Transverse colon (tissue), 4 donors: ENCODE measurements around the gene PNISR. TPM values are rescaled to one million over a fixed set of nuclear protein-coding genes. Genes with fewer than 3 reads are reported as not detected.

Experiments
- DNase-seq: peaks from one replicate; pipeline ENCODE4 v3.0.0-alpha.2; 2019
- H3K27ac ChIP-seq, 4 donors: fragments of 200-600 bp; sonication (generic); 2 replicates each; pipeline ENCODE4 v1.5.1; 2016 to 2018; ENCODE audit warnings: inconsistent platforms in 4 of 4
- H3K27me3 ChIP-seq: fragments of 200-600 bp; sonication (generic); 2 replicates; pipeline ENCODE4 v1.5.1; 2017; ENCODE audit warnings: inconsistent platforms
- H3K36me3 ChIP-seq, 4 donors: fragments of 200-600 bp; sonication (generic); 2 replicates each; pipeline ENCODE4 v1.5.1; 2017 to 2019; ENCODE audit warnings: inconsistent platforms in 4 of 4
- H3K4me1 ChIP-seq, 4 donors: fragments of 200-600 bp; sonication (generic); 2 replicates each; pipeline ENCODE4 v1.5.1; 2017 to 2020; ENCODE audit warnings: inconsistent platforms in 4 of 4
- H3K4me3 ChIP-seq, 4 donors: fragments of 200-600 bp; sonication (generic); 1 replicate in 1 of 4; 2 replicates in 3 of 4; pipeline versions ENCODE4 v1.5.1 to v1.6.1; 2017 to 2019; ENCODE audit warnings: inconsistent platforms in 4 of 4
- H3K9me3 ChIP-seq, 2 donors: fragments of 200-600 bp; sonication (generic); 2 replicates each; pipeline ENCODE4 v1.5.1; 2017 to 2019; ENCODE audit warnings: inconsistent platforms in 2 of 2
- CTCF ChIP-seq, 5 experiments: fragments of 200-600 bp in 3 of 5; fragments of 450-650 bp in 2 of 5; sonication (generic) in 3 of 5; IDR thresholded peaks; 1 replicate in 2 of 5; 2 replicates in 3 of 5; pipeline ENCODE4 v1.5.1; 2016 to 2017; ENCODE audit warnings: antibody characterized with exemption in 5 of 5, inconsistent platforms in 3 of 5, mild to moderate bottlenecking in 2 of 5, moderate library complexity in 1 of 5
- EP300 ChIP-seq: sonication (generic); formaldehyde crosslinking; IDR thresholded peaks from one replicate; pipeline ENCODE4 v1.6.1; 2017; ENCODE audit warnings: antibody characterized with exemption, low read depth
- POLR2A ChIP-seq: fragments of 450-650 bp; IDR thresholded peaks from one replicate; pipeline ENCODE4 v1.6.1; 2016; ENCODE audit warnings: antibody characterized with exemption, mild to moderate bottlenecking, moderate library complexity
- POLR2AphosphoS5 ChIP-seq, 3 donors: sonication (generic); formaldehyde crosslinking; IDR thresholded peaks; one replicate each; pipeline ENCODE4 v1.6.1; 2016; ENCODE audit warnings: antibody characterized with exemption in 3 of 3
- WGBS, 2 donors: methylation state at CpG; one replicate each; pipeline ENCODE4 v1.1.5; 2018; ENCODE audit warnings: low coverage in 1 of 2; 5-methylcytosine and 5-hydroxymethylcytosine counted together
- in situ Hi-C, 4 donors: fragments of 200-750 bp; cut with MboI; loops; one replicate each; pipeline versions ENCODE4 v1.15.0 to v1.15.1; 2017; ENCODE audit warnings: low sequenced_read_pairs in 3 of 4, low pct_ligation_motif_present in 1 of 4, low pct_unique_long_range_greater_than_20kb in 1 of 4
- intact Hi-C: fragments of 100-400 bp; cut with DNase I; formaldehyde crosslinking; loops from one replicate; pipeline ENCODE4 v1.15.1; 2023; ENCODE audit warnings: low total_unique reads
- total RNA-seq, 4 donors: library from RNA; depleted of rRNA; stranded (reverse); fragments of >200 nt; gene quantifications; one replicate each; pipeline ENCODE4 v1.1.0, GENCODE V29; 2016

Gene PNISR
- total RNA-seq, 4 donors from 2014 or later = 118 to 374 (median 219) TPM

GRCh38 chr6:99415446-99415845 is 9.7 kb downstream of the PNISR start:
- intact Hi-C loops = no loop called here
- in situ Hi-C loops = no loop called here
- no peak for TF ChIP-seq EP300
- TF ChIP-seq POLR2AphosphoS5 (IDR thresholded peaks at IDR 0.05) = no peak
- TF ChIP-seq POLR2A = no peak
- no peak for TF ChIP-seq CTCF (IDR thresholded peaks at IDR 0.05)
- no peak for DNase-seq
- Histone ChIP-seq H3K4me3 (no peak overlapping the region), H3K9me3 (no peaks in the 10 kb centered on the region), H3K4me1 (peaks cover 0 to 63% (median 17%) of the 10 kb centered on the region in 4 donors), H3K36me3 (peaks cover 0 to 19% (median 2%) of the 10 kb centered on the region in 4 donors), H3K27ac (no peak overlapping the region), H3K27me3 (no peaks in the 10 kb centered on the region)

GRCh38 chr6:99412065-99412464 is 13.0 kb downstream of the PNISR start:
- no peak for DNase-seq
- no peak overlapping the region for H3K4me3 ChIP-seq
- in situ Hi-C loops (no loop called here), intact Hi-C loops (no loop called here)
- no peak overlapping the region for H3K27ac ChIP-seq
- no peaks in the 10 kb centered on the region for H3K27me3 ChIP-seq
- 84 to 92% methylated on average over 1 of the region's 1 CpG for WGBS, 2 donors
- TF ChIP-seq CTCF (IDR thresholded peaks at IDR 0.05) = no peak
- TF ChIP-seq POLR2AphosphoS5 (IDR thresholded peaks at IDR 0.05) = no peak
- TF ChIP-seq POLR2A = no peak
- no peak for TF ChIP-seq EP300
- no peaks in the 10 kb centered on the region for H3K9me3 ChIP-seq
- H3K36me3 ChIP-seq = peaks cover 0 to 41% (median 8%) of the 10 kb centered on the region in 4 donors
- peaks cover 0 to 46% (median 13%) of the 10 kb centered on the region in 4 donors for H3K4me1 ChIP-seq

- peaks cover 0 to 24% (median 3%) of the 10 kb centered on the region in 4 donors for H3K4me1 ChIP-seq
- intact Hi-C loops (no loop called here), in situ Hi-C loops (no loop called here)
- DNase-seq = no peak
- no peak for TF ChIP-seq EP300
- peaks cover 0 to 65% (median 20%) of the 10 kb centered on the region in 4 donors for H3K36me3 ChIP-seq
- H3K9me3 ChIP-seq = no peaks in the 10 kb centered on the region
- H3K4me3 ChIP-seq = no peak overlapping the region
- no peaks in the 10 kb centered on the region for H3K27me3 ChIP-seq
- no peak overlapping the region for H3K27ac ChIP-seq
Observed at GRCh38 chr6:99409672-99410071, 15.4 kb downstream of the PNISR start.

DNA sequence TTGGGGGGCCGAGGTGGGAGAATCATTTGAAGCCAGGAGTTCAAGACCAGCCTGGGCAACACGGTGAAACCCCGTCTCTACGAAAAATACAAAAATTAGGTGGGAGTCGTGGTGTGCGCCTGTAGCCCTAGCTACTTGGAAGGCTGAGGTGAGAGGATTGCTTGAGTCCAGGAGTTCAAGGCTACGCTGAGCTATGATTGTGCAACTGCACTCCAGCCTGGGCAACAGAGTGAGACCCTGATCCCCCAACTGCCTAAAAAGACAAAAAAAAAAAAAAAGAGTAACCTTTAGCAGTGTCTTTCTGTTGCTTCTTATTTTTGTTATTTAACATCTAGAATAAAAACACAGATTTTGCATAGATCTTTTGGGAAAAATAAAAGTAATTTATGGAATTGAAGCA is 18.0 kb downstream of the PNISR start:
- no peak overlapping the region for H3K4me3 ChIP-seq
- intact Hi-C loops = no loop called here
- no peak overlapping the region for H3K27ac ChIP-seq
- H3K4me1 ChIP-seq = peaks cover 0 to 15% (median 0%) of the 10 kb centered on the region in 4 donors
- in situ Hi-C loops = no loop called here
- H3K27me3 ChIP-seq = no peaks in the 10 kb centered on the region
- no peak for TF ChIP-seq EP300
- no peak for TF ChIP-seq CTCF (IDR thresholded peaks at IDR 0.05)
- TF ChIP-seq POLR2A = no peak
- TF ChIP-seq POLR2AphosphoS5 (IDR thresholded peaks at IDR 0.05) = no peak
- H3K36me3 ChIP-seq = peaks cover 0 to 81% (median 31%) of the 10 kb centered on the region in 4 donors
- WGBS, 2 donors = 78 to 81% methylated on average over 5 to 7 of the region's 7 CpGs
- no peak for DNase-seq
- H3K9me3 ChIP-seq = no peaks in the 10 kb centered on the region

GRCh38 chr6:99402448-99402847 is 22.7 kb downstream of the PNISR start:
- H3K4me3 ChIP-seq = no peak overlapping the region
- peaks cover 0 to 94% (median 42%) of the 10 kb centered on the region in 4 donors for H3K36me3 ChIP-seq
- in situ Hi-C loops = no loop called here
- no peak overlapping the region for H3K27ac ChIP-seq
- 93 to 94% methylated on average over 5 of the region's 5 CpGs for WGBS, 2 donors
- no peak for TF ChIP-seq CTCF (IDR thresholded peaks at IDR 0.05)
- no peak for TF ChIP-seq POLR2AphosphoS5 (IDR thresholded peaks at IDR 0.05)
- TF ChIP-seq EP300 = no peak
- TF ChIP-seq POLR2A = no peak
- H3K4me1 ChIP-seq = no peaks in the 10 kb centered on the region
- intact Hi-C loops = no loop called here
- no peaks in the 10 kb centered on the region for H3K9me3 ChIP-seq
- no peak for DNase-seq
- H3K27me3 ChIP-seq = no peaks in the 10 kb centered on the region
